GM19397 (cell line): ENCODE measurements around the gene WDR74.

ENCODE experiments used
- ATAC-seq: cut with Tn5 transposase; IDR thresholded peaks from one replicate; pipeline ENCODE4 v1.9.1; 2021; ENCODE audit warnings: mild to moderate bottlenecking, moderate library complexity; ENCODE audit not compliant: unreplicated experiment

WDR74 gene

GRCh38 chr11:62801071-62801470 is 38.3 kb downstream of the WDR74 start:
- no peak for ATAC-seq

DNA sequence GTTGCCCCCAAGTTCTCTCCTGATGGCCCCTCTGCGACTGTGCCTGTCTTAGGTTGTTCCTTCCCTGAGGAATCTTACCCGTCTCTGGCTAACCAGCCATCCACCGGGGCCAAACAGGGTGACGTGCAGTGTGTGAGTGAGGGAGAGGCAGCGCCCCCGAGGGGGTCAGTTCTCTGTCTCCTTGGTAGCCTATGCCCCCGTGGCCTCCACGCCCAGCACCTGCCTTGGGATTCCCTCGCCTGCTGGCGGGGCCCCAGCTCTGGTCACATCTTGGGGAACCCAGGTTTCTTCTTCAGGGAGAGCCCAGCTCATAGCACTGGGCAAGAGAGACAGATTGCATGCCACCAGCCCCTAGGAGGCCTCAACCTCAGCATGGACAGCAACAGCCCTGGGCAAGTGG is 39.9 kb downstream of the WDR74 start:
- ATAC-seq = no peak

- ATAC-seq = no peak
Observed at GRCh38 chr11:62796281-62796680, 43.1 kb downstream of the WDR74 start.

GRCh38 chr11:62794201-62794775 is 45.1 kb downstream of the WDR74 start:
- ATAC-seq = no peak

DNA sequence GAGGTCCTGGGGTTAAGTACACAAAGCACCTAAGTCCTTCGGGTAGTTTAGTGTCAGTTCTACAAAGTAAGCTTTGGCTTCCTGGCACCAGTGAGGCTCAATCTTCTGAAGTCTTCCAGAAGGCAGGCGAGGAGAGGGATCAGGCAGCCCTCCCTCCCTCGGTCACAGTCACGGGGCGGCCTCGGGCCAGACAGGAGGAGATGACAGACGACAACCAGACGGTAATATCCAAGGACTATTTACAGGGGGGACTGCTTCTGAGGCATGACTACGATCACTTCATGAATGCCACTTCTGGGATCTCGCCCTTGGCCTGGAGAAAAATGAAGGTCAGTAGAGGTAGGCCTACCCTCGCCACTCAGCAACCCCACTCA is 47.2 kb downstream of the WDR74 start:
- ATAC-seq = no peak

DNA sequence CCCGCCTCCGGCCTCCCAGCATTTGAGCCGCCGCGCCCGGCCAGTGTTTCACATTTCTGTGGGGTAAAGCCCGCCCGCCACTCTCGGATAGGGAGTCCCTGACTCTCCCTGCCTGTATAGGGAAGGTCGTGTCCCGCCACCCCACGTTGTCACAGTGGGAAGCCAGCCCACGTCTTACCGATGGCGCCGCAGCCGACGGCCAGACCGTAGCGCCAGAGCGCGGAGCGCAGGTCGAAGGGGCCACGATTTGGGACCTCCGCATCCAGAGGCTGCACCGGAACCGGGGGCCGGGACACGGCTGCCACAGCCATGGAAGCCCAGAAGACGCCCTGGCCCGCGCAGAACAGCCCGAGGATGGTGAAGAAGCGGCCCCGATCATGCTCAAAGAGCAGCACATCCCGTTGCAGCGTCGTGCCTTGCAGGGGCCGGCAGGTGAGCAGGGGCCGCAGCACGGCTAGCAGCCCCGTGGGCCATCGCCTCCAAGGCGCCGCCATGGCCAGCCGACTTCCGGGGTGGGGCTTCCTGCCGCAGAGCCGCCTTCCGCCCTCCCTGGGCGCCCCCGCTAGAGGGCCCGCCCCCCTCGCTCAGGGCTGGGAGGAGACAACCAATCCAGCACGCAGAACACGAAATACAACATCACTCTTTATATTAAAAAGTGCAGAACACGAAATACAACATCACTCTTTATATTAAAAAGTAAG is 47.7 kb downstream of the WDR74 start, which contains the start of gene TMEM223:
Gene TMEM223, minus strand, starts transcription at position 506 of the 701 bp plus-strand sequence. Its CDS starts 12 bp downstream, at position 494.
- ATAC-seq = peak; percentile 67

- no peak for ATAC-seq
Observed at GRCh38 chr11:62789576-62789975, 49.8 kb downstream of the WDR74 start.

GRCh38 chr11:62788991-62789390 is 50.4 kb downstream of the WDR74 start:
- no peak for ATAC-seq

GRCh38 chr11:62787005-62787759 is 52.2 kb downstream of the WDR74 start, which contains the start of gene TMEM179B:
Gene TMEM179B, plus strand, starts transcription at chr11:62787402. Its CDS starts 30 bp downstream, at chr11:62787432.
- ATAC-seq = peak; percentile 68

DNA sequence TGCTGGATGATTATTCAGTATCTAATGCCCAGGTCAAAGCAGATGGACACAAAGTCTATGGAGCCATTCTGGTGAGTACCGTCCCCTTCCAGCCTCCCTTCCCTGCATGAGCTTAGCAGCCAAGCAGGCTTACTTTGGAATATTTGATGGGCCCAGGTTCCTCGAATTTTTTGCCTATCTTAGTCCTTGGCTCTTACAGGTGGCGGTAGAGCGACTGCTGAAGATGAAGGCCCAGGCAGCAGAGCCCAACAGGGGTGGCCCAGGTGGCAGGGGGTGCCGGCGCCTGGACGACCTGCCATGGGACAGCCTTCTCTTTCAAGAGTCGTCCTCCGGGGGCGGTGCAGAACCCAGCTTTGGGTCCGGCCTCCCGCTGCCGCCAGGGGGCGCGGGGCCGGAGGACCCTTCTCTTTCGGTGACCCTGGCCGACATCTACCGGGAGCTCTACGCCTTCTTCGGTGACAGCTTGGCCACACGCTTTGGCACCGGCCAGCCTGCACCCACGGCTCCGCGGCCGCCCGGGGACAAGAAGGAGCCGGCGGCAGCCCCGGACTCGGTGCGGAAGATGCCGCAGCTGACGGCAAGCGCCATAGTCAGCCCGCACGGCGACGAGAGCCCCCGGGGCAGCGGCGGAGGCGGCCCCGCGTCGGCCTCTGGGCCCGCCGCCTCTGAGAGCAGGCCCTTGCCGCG is 52.9 kb downstream of the WDR74 start:
- ATAC-seq = peak; percentile 70
